Panc1 (cell line): ENCODE results near the gene EFCAB7.

Experiments used
- CTCF ChIP-seq: fragments of 450-650 bp; IDR thresholded peaks from 2 replicates; pipeline ENCODE4 v1.5.1; 2017; ENCODE audit warnings: mild to moderate bottlenecking
- POLR2AphosphoS5 ChIP-seq: IDR thresholded peaks from 2 replicates; pipeline ENCODE4 v1.6.1; 2012; ENCODE audit warnings: mild to moderate bottlenecking, low read depth, low read length, moderate library complexity
- REST ChIP-seq, 2 experiments: IDR thresholded peaks; 2 replicates each; pipeline ENCODE4 v1.6.1; 2011 to 2012; ENCODE audit warnings: low read depth in 2 of 2, control low read depth in 1 of 2, low read length in 1 of 2, mild to moderate bottlenecking in 1 of 2, moderate library complexity in 1 of 2; ENCODE audit not compliant: insufficient read depth in 1 of 2
- SIN3A ChIP-seq: IDR thresholded peaks from 2 replicates; pipeline ENCODE4 v1.6.1; 2012; ENCODE audit warnings: low read depth, mild to moderate bottlenecking, low read length, moderate library complexity, borderline replicate concordance; ENCODE audit not compliant: insufficient read depth
- TCF7L2 ChIP-seq: IDR thresholded peaks from 2 replicates; pipeline ENCODE4 v1.6.1; 2011; ENCODE audit warnings: mild to moderate bottlenecking, low read depth, low read length, inconsistent platforms

GRCh38 chr1:63618011-63618410, 94.7 kb downstream of the EFCAB7 start:
- no peak for TF ChIP-seq REST (IDR thresholded peaks at IDR 0.05; ENCODE audit: insufficient read depth in 1 of 2, low read depth in 2 of 2, low read length in 1 of 2)
- no peak for TF ChIP-seq CTCF
- no peak for TF ChIP-seq POLR2AphosphoS5
- TF ChIP-seq SIN3A = no peak
- no peak for TF ChIP-seq TCF7L2
